Measurements from ENCODE around the gene C1QTNF12.
"Not testable (repeated sequence)": the region's sequence is repeated elsewhere in the genome, so short reads cannot be mapped to it uniquely, and the experiment has no call there.

The C1QTNF12 gene

GRCh38 chr1:1259119-1259488 lies 12.6 kb upstream of the C1QTNF12 start:
- DNase-seq = no peak

GRCh38 chr1:1256956-1257871 lies 10.7 kb upstream of the C1QTNF12 start:
- no peak for DNase-seq

GRCh38 chr1:1255611-1256010 lies 9.1 kb upstream of the C1QTNF12 start:
- no peak for DNase-seq

GRCh38 chr1:1255078-1255477 lies 8.6 kb upstream of the C1QTNF12 start:
- no peak for DNase-seq

GRCh38 chr1:1254667-1254998 lies 8.1 kb upstream of the C1QTNF12 start:
- DNase-seq = no peak

- no peak for DNase-seq
Measured at GRCh38 chr1:1253972-1254666, 7.6 kb upstream of the C1QTNF12 start.

- DNase-seq = no peak
Measured at GRCh38 chr1:1253314-1253713, 6.8 kb upstream of the C1QTNF12 start.

- peak; percentile 57 for DNase-seq
Measured at GRCh38 chr1:1250786-1251284, 4.3 kb upstream of the C1QTNF12 start.

GRCh38 chr1:1248009-1248913 lies 1.7 kb upstream of the C1QTNF12 start:
- DNase-seq = not testable (repeated sequence)

- no peak for DNase-seq
Measured at GRCh38 chr1:1247341-1247913, 905 bp upstream of the C1QTNF12 start.

GRCh38 chr1:1245817-1246576 lies 525 bp downstream of the C1QTNF12 start:
- no peak for DNase-seq

GRCh38 chr1:1245178-1245816 lies 1.2 kb downstream of the C1QTNF12 start:
- DNase-seq = no peak

GRCh38 chr1:1244192-1244811 lies 2.2 kb downstream of the C1QTNF12 start:
- DNase-seq = no peak

- no peak for DNase-seq
Measured at GRCh38 chr1:1243807-1244191, 2.7 kb downstream of the C1QTNF12 start.

GRCh38 chr1:1243266-1243660 lies 3.3 kb downstream of the C1QTNF12 start:
- no peak for DNase-seq

- DNase-seq = no peak
Measured at GRCh38 chr1:1242461-1243265, 3.9 kb downstream of the C1QTNF12 start.

GRCh38 chr1:1241588-1242219 lies 4.8 kb downstream of the C1QTNF12 start:
- DNase-seq = no peak

GRCh38 chr1:1240822-1241587 lies 5.5 kb downstream of the C1QTNF12 start:
- DNase-seq = no peak

GRCh38 chr1:1240348-1240732 lies 6.2 kb downstream of the C1QTNF12 start:
- no peak for DNase-seq

Measured in stimulated activated CD4-positive, alpha-beta T cell treated with anti-CD3 and anti-CD28 coated beads, Interleukin-12 subunit alpha, Interleukin-12 subunit beta, amount 100 ng/mL, for 4 hours (primary cell).